Measurements from ENCODE around the gene EYA4.

EYA4 gene

DNA sequence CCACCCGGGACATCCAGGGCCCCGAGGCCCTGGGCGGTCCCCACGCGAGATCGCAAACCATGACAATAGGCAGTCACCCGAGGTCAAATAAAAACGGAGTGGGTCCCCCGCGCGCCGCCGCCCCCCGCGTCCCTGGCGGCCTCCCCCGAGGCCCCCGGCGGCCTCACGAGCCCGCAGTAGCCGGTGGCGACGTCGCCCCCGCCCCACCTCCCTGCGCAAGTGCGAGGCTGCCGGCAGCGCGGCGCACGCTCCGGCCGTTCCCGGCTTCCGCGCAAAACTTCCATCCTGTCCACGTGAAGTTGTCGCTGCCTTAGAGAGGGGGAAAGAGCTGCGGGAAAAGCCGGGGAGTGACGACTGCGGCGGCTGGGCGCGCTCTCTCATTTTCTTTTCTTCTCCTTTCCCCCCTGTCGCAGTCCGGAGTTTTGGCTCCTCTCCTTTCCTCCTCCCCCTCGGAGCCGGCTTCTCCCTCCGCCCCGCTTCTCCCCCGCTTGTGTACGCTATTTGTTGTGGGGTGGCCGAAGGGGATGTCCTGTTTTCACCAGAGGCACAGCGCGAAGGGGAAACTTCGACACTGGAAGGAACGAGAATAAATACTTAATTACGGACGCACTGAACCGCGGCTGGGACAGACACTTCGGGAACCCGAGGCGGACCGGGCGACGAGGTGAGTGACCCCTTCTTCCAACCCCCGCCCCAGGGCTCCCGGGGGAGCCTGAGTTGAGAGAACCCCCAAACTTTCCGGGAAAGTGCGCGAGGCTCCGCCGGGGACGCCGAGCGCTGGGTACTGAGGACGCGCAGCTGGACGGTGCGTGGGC, at the start of gene EYA4:
Gene EYA4 (plus strand): TSS at position 272 of the 815 bp plus-strand sequence. CDS start 33,424 bp downstream, outside the sequence.
- no peak for DNase-seq

DNA sequence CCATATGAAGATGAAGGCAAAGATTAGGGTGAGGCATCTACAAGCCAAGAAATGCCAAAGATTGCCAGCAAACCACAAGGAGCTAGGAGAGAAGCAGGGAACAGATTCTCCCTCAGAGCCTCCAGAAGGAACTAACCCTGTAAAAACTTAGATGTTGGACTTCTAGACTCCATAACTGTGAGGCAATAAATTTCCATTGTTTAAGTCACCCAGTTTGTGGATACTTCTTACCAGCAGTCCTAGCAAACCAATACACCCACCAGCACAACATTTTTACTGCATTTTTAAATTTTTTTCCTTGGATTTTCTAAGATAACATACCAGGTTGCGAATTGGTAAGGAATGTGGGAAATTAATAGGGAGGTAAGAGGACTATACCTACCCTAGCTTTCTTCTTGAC, 47.8 kb upstream of the EYA4 start:
- DNase-seq, result no peak

DNA sequence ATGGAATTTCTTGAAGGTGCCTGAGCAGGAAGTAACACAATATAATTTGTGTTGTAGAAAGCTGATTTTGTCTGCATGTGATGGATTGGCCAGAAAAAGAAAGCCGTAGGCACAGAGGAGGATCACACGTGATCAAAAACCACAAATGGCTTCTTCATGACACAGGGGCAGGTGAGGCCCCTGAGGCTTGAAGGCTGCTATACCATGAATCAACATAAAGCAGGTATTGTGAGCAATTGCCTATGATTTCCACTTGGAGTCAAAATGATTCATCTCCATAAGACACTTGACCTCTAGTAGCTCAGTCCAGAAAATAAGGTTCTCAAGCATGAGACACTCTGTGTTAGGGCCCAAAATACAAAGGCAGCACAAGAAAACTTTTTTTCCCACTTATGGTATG, 42.4 kb upstream of the EYA4 start:
- DNase-seq, result no peak

DNA sequence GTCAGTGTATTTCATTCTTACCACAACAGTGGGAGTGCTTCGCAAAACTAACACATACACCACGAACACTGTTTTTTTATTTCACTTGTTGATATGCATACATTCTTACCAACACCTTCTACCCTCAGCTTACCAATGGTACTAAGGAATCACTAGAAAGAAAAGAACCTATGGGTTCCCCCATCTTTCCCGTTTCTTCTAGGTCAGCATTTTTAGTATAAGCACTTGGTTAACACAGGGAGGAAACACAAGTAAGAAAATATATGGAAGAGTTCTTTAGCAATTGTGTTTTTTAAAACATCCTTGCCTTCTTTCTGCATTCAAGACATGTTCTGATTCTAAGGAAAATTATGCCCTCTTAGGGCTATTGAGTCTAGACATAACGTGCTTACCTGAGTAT, 39.9 kb upstream of the EYA4 start:
- DNase-seq, result no peak

DNA sequence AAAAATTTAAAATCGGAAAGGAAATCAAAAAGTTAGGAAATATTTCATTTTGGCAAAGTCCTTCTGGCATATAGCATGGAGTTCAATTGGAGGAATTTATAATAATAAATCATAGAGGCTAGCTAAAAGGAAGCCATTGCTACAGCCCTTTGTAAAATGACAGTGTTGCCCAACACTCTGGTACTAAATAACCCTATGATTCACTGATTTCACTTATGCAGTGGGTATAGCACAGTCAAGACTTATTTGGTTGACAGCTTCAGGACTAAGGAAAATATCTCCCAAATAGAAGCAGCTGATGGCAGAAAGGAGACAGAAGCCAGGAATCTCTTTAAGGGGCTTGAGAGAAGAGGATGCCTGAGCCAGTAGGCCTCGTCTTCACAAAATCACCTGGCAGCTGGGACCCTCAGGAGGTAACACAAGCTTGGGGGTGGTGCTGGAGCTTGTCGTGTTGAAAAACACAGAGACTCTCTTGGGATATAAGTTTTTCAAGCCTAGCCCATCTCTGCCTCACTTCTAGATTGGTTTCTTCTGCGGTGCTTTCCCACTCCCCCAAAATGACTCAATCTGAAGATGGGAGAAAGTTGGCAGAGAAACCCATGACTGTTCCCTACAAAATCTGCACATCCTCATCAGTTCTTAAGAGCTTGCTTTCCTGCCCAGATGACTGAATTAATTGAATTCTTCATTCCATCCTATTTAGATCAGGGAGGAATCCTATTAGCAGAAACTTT, 38.4 kb upstream of the EYA4 start:
- no peak for DNase-seq

- no peak for DNase-seq
Observed at GRCh38 chr6:133203344-133203697, 37.8 kb upstream of the EYA4 start.

DNA sequence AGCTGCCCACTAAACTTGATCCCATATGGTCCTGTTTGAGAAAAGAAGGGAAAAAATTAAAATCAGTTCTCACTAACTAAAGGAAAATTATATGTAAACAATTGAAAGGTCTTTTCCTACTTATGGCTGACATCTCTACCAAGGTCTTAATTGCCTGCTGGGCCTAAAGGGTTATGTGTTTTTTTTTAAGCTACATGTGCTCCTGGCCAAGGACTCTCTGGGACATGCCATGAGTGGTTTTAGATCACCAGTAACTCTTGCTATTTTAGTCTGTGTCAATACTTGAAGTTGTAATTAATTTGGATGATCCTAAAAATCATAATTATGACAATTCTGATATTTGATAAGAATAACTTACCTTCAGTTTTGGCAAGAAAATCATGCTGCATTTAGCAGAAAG, 35.9 kb upstream of the EYA4 start:
- DNase-seq, result no peak

- no peak for DNase-seq
Observed at GRCh38 chr6:133206942-133207341, 34.2 kb upstream of the EYA4 start.

GRCh38 chr6:133207754-133208153, 33.4 kb upstream of the EYA4 start:
- no peak for DNase-seq

GRCh38 chr6:133208183-133208755, 32.9 kb upstream of the EYA4 start:
- no peak for DNase-seq

GRCh38 chr6:133214267-133214666, 26.9 kb upstream of the EYA4 start:
- no peak for DNase-seq

DNA sequence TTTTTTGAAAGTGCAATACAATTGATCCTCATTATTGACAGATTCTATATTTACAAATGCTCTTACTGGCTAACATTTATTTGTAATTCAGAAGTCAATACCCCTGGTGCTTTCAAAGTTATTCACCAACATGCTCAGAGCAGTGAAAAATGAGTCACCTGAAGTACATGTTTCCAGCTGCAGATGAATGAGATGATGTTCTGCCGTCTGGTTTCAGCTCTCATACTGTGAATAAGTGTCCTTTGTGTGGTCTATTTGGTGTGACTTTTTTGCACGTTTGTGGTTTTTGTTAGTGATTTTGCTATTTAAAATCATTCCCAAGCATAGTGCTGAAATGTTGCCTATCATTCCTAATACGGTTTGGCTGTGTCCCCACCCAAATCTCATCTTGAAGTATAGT, 22.3 kb upstream of the EYA4 start:
- DNase-seq, result no peak

GRCh38 chr6:133223452-133224029, 17.6 kb upstream of the EYA4 start:
- no peak for DNase-seq

- DNase-seq, result no peak
Observed at GRCh38 chr6:133225560-133225959, 15.6 kb upstream of the EYA4 start.

- DNase-seq, result no peak
Observed at GRCh38 chr6:133227344-133227743, 13.8 kb upstream of the EYA4 start.

- no peak for DNase-seq
Observed at GRCh38 chr6:133230052-133230451, 11.1 kb upstream of the EYA4 start.

DNA sequence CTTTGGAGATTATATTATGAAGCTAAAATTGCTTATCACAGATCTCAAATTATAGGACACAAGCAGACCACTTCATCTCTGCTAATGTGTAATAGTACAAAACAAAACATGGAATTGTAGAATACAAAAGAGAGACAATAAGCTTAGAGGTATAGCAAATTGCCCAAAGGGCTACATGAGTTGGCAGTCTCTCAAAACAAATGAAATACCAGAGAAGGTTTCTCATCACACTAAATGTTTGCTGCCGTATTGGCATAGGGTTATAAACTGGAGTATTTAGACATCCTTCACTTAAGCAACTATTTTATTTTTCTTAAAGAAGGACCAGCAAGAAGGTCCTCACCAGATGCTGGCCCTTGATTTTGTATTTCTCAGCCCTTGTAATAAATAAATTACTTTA, 5.9 kb upstream of the EYA4 start:
- DNase-seq, result no peak

GRCh38 chr6:133236932-133237331, 4.2 kb upstream of the EYA4 start:
- no peak for DNase-seq

DNA sequence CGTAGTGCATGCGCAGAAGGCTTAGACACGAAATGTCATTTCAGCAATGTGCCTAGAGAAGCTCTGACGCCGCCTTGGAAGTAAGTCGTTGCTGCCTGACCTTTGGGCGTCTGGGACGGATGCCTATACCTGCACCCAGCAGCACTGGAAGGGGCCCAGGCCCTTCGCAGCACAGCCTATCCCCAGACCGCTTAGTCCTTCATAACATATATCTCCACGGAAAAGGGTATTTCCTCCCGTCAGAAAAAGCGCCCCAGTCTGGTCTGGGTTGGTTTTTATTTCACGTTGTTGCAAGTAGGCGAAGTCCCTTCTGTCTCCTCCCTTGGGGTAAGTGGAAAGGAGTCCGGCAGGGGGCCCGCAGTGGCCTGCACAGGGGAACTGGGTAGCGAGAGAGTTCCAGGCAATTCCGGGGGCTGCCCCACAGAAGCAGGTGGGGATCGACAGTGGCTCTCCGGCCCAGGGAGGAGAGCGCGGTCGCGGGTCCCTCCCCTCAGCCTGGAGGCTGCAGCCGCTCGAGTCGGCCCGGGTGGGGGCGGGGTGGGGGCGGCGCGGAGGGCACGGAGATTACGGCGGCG, 559 bp upstream of the EYA4 start:
- DNase-seq, result no peak

GRCh38 chr6:133241901-133242636, 912 bp downstream of the EYA4 start:
- no peak for DNase-seq

GRCh38 chr6:133242637-133243585, 1.8 kb downstream of the EYA4 start:
- no peak for DNase-seq
